Liver (tissue), 9 donors: Measurements from ENCODE around the gene TPK1. TPM values are rescaled to one million over a fixed set of nuclear protein-coding genes. Genes with fewer than 3 reads are reported as not detected.

ENCODE experiments used
- DNase-seq: peaks from one replicate; pipeline ENCODE4 v3.0.0-alpha.2; 2017; ENCODE audit warnings: low spot score
- H3K27ac ChIP-seq, 2 donors: one replicate each; pipeline ENCODE4 v1.7.0; 2013; ENCODE audit warnings: inconsistent platforms in 2 of 2, low read length in 2 of 2, control low read depth in 1 of 2, low read depth in 1 of 2, mild to moderate bottlenecking in 1 of 2
- H3K27me3 ChIP-seq, 4 donors: one replicate each; pipeline versions ENCODE4 v1.6.1 to v1.7.0; 2013; ENCODE audit warnings: low read length in 3 of 4, inconsistent platforms in 1 of 4, mild to moderate bottlenecking in 1 of 4, moderate library complexity in 1 of 4; ENCODE audit not compliant: control insufficient read depth in 4 of 4, insufficient read depth in 4 of 4
- H3K36me3 ChIP-seq, 4 donors: one replicate each; pipeline versions ENCODE4 v1.6.1 to v1.7.0; 2013; ENCODE audit warnings: low read length in 3 of 4, mild to moderate bottlenecking in 3 of 4, low read depth in 1 of 4, moderate library complexity in 1 of 4; ENCODE audit not compliant: control insufficient read depth in 4 of 4, insufficient read depth in 3 of 4
- H3K4me1 ChIP-seq, 4 donors: one replicate each; pipeline versions ENCODE4 v1.6.1 to v1.7.0; 2013; ENCODE audit warnings: low read length in 3 of 4, mild to moderate bottlenecking in 3 of 4, moderate library complexity in 1 of 4; ENCODE audit not compliant: control insufficient read depth in 4 of 4, insufficient read depth in 4 of 4
- H3K4me3 ChIP-seq, 3 donors: one replicate each; pipeline versions ENCODE4 v1.6.1 to v1.7.0; 2013; ENCODE audit warnings: low read length in 3 of 3, control low read depth in 1 of 3, low read depth in 1 of 3, mild to moderate bottlenecking in 1 of 3
- H3K9ac ChIP-seq, 2 donors: one replicate each; pipeline ENCODE4 v1.7.0; 2013; ENCODE audit warnings: low read length in 2 of 2, mild to moderate bottlenecking in 2 of 2, moderate library complexity in 2 of 2, control low read depth in 1 of 2, low read depth in 1 of 2
- H3K9me3 ChIP-seq, 4 donors: one replicate each; pipeline versions ENCODE4 v1.6.1 to v1.7.0; 2013; ENCODE audit warnings: low read length in 3 of 4; ENCODE audit not compliant: control insufficient read depth in 4 of 4
- EGR1 ChIP-seq, 2 donors: IDR thresholded peaks; 2 replicates each; pipeline ENCODE4 v1.6.1; 2016 to 2018; ENCODE audit warnings: antibody characterized with exemption in 2 of 2, low read depth in 2 of 2
- FOXA1 ChIP-seq: IDR thresholded peaks from 2 replicates; pipeline ENCODE4 v1.6.1; 2016; ENCODE audit warnings: antibody characterized with exemption
- FOXA2 ChIP-seq: IDR thresholded peaks from 2 replicates; pipeline ENCODE4 v1.6.1; 2016; ENCODE audit warnings: antibody characterized with exemption
- GABPA ChIP-seq, 2 donors: IDR thresholded peaks in 1 of 2; conservative IDR thresholded peaks in 1 of 2; 2 replicates each; pipeline ENCODE4 v1.6.1; 2016; ENCODE audit warnings: antibody characterized with exemption in 2 of 2, mild to moderate bottlenecking in 1 of 2, moderate library complexity in 1 of 2
- HNF4A ChIP-seq, 2 donors: conservative IDR thresholded peaks; 2 replicates each; pipeline ENCODE4 v1.6.1; 2016; ENCODE audit warnings: antibody characterized with exemption in 2 of 2, mild to moderate bottlenecking in 2 of 2
- HNF4G ChIP-seq: IDR thresholded peaks from 2 replicates; pipeline ENCODE4 v1.6.1; 2016; ENCODE audit warnings: antibody characterized with exemption
- JUND ChIP-seq, 2 donors: IDR thresholded peaks; 2 replicates each; pipeline ENCODE4 v1.6.1; 2016; ENCODE audit warnings: antibody characterized with exemption in 2 of 2
- NR2F2 ChIP-seq: IDR thresholded peaks from 2 replicates; pipeline ENCODE4 v1.6.1; 2016; ENCODE audit warnings: antibody characterized with exemption
- RAD21 ChIP-seq, 2 donors: IDR thresholded peaks; 2 replicates each; pipeline ENCODE4 v1.6.1; 2016; ENCODE audit warnings: antibody characterized with exemption in 2 of 2, mild to moderate bottlenecking in 2 of 2
- RXRA ChIP-seq, 2 donors: IDR thresholded peaks; 2 replicates each; pipeline ENCODE4 v1.6.1; 2017 to 2018; ENCODE audit warnings: antibody characterized with exemption in 2 of 2, mild to moderate bottlenecking in 1 of 2
- SP1 ChIP-seq: IDR thresholded peaks from 2 replicates; pipeline ENCODE4 v1.6.1; 2018; ENCODE audit warnings: antibody characterized with exemption, mild to moderate bottlenecking
- TAF1 ChIP-seq: conservative IDR thresholded peaks from 2 replicates; pipeline ENCODE4 v1.6.1; 2016; ENCODE audit warnings: antibody characterized with exemption, mild to moderate bottlenecking
- YY1 ChIP-seq: IDR thresholded peaks from 2 replicates; pipeline ENCODE4 v1.6.1; 2016; ENCODE audit warnings: antibody characterized with exemption, mild to moderate bottlenecking
- WGBS: extraction: QIAGEN DNeasy Blood & Tissue Kit; methylation state at CpG from one replicate; pipeline ENCODE4 v1.1.7; 2013; 5-methylcytosine and 5-hydroxymethylcytosine counted together
- polyA plus RNA-seq, 2 donors: library from polyadenylated mRNA; stranded (reverse) in 1 of 2; unstranded in 1 of 2; fragments of 200-250 nt in 1 of 2; fragments of >200 nt in 1 of 2; fragmentation: Nextera tagmentation in 1 of 2; extraction: Ambion mirVana in 1 of 2; gene quantifications; one replicate each; pipeline versions ENCODE4 v1.2.1 to v1.2.3, GENCODE V29; 2013 to 2015
- total RNA-seq, 2 donors: library from RNA; depleted of rRNA; stranded (reverse); fragments of >200 nt; gene quantifications; one replicate each; pipeline ENCODE4 v1.2.3, GENCODE V29; 2014
- TF ChIP-seq, protein P1 (sequence below): IDR thresholded peaks from 2 replicates; pipeline ENCODE4 v1.6.1; 2016; ENCODE audit warnings: antibody characterized with exemption
- TF ChIP-seq, protein P2 (sequence below): IDR thresholded peaks from 2 replicates; pipeline ENCODE4 v1.6.1; 2016; ENCODE audit warnings: antibody characterized with exemption
- TF ChIP-seq, protein P3 (sequence below): IDR thresholded peaks from 2 replicates; pipeline ENCODE4 v1.6.1; 2016; ENCODE audit warnings: antibody characterized with exemption
- TF ChIP-seq, protein P4 (sequence below): fragments of 150-350 bp; IDR thresholded peaks from 2 replicates; pipeline ENCODE4 v1.5.1; 2017; ENCODE audit warnings: improper control_type of control experiment, low read depth, low read length; ENCODE audit not compliant: missing input control
- TF ChIP-seq, protein P5 (sequence below): IDR thresholded peaks from 2 replicates; pipeline ENCODE4 v1.6.1; 2016; ENCODE audit warnings: antibody characterized with exemption, mild to moderate bottlenecking
- donor health status: healthy.
- donor health status: healthy.
- donor health status: healthy.
- donor health status: healthy.
- donor health status: healthy.

The TPK1 gene
- total and polyA plus RNA-seq, 4 donors = 2.2 to 7.5 (median 3.3) TPM

DNA sequence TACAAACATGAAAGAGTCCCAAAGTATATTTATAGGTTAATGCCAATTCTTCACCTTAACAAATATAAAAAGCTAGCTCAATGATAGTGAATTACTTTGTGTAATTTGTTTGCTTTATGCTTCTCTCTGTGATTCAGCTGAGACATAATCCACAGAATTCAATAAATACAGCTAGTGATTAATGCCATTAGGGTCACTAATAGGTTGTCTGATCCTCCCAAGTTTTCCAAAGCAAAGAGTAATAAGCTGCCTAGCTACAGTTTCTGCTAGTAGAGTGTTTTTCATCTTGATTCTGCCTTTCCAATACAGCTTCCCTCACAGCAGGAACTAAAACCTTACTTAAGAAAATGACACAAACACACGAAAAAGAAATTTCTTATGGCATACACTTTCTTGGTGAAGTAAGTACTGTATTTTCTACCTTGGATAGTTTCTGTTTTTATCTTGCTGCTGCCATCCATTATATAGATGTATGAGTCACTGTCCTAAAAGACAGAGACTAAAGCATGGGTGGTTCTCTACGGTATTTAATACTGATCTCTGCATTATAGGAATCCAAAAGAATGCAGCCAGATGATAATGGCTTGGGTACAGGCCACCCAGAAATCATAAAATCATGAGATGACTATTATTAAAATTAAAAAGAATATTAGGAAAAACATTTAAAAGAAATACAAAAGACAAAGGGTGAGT is 170.0 kb downstream of the TPK1 start:
- H3K27ac ChIP-seq = no peak overlapping the region
- H3K27me3 ChIP-seq = no peaks in the 10 kb centered on the region
- no peak overlapping the region for H3K4me3 ChIP-seq
- no peaks in the 10 kb centered on the region for H3K36me3 ChIP-seq
- TF ChIP-seq EGR1 (IDR thresholded peaks at IDR 0.05; ENCODE audit: low read depth in 2 of 2) (no peak), HNF4A (conservative IDR thresholded peaks at IDR 0.05) (no peak), JUND (IDR thresholded peaks at IDR 0.05) (no peak), FOXA1 (no peak), GABPA (IDR thresholded peaks at IDR 0.05 in 1 of 2, conservative IDR thresholded peaks at IDR 0.05 in 1 of 2) (no peak), FOXA2 (no peak), RXRA (IDR thresholded peaks at IDR 0.05) (no peak), NR2F2 (no peak), TAF1 (no peak), YY1 (no peak), RAD21 (IDR thresholded peaks at IDR 0.05) (no peak), HNF4G (no peak), SP1 (no peak)
- TF ChIP-seq, protein P1, sequence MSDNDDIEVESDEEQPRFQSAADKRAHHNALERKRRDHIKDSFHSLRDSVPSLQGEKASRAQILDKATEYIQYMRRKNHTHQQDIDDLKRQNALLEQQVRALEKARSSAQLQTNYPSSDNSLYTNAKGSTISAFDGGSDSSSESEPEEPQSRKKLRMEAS = no peak
- TF ChIP-seq, protein P2, sequence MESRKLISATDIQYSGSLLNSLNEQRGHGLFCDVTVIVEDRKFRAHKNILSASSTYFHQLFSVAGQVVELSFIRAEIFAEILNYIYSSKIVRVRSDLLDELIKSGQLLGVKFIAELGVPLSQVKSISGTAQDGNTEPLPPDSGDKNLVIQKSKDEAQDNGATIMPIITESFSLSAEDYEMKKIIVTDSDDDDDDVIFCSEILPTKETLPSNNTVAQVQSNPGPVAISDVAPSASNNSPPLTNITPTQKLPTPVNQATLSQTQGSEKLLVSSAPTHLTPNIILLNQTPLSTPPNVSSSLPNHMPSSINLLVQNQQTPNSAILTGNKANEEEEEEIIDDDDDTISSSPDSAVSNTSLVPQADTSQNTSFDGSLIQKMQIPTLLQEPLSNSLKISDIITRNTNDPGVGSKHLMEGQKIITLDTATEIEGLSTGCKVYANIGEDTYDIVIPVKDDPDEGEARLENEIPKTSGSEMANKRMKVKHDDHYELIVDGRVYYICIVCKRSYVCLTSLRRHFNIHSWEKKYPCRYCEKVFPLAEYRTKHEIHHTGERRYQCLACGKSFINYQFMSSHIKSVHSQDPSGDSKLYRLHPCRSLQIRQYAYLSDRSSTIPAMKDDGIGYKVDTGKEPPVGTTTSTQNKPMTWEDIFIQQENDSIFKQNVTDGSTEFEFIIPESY = no peak
- TF ChIP-seq, protein P3, sequence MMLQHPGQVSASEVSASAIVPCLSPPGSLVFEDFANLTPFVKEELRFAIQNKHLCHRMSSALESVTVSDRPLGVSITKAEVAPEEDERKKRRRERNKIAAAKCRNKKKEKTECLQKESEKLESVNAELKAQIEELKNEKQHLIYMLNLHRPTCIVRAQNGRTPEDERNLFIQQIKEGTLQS = no peak
- TF ChIP-seq, protein P4, sequence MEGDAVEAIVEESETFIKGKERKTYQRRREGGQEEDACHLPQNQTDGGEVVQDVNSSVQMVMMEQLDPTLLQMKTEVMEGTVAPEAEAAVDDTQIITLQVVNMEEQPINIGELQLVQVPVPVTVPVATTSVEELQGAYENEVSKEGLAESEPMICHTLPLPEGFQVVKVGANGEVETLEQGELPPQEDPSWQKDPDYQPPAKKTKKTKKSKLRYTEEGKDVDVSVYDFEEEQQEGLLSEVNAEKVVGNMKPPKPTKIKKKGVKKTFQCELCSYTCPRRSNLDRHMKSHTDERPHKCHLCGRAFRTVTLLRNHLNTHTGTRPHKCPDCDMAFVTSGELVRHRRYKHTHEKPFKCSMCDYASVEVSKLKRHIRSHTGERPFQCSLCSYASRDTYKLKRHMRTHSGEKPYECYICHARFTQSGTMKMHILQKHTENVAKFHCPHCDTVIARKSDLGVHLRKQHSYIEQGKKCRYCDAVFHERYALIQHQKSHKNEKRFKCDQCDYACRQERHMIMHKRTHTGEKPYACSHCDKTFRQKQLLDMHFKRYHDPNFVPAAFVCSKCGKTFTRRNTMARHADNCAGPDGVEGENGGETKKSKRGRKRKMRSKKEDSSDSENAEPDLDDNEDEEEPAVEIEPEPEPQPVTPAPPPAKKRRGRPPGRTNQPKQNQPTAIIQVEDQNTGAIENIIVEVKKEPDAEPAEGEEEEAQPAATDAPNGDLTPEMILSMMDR = no peak
- TF ChIP-seq, protein P5, sequence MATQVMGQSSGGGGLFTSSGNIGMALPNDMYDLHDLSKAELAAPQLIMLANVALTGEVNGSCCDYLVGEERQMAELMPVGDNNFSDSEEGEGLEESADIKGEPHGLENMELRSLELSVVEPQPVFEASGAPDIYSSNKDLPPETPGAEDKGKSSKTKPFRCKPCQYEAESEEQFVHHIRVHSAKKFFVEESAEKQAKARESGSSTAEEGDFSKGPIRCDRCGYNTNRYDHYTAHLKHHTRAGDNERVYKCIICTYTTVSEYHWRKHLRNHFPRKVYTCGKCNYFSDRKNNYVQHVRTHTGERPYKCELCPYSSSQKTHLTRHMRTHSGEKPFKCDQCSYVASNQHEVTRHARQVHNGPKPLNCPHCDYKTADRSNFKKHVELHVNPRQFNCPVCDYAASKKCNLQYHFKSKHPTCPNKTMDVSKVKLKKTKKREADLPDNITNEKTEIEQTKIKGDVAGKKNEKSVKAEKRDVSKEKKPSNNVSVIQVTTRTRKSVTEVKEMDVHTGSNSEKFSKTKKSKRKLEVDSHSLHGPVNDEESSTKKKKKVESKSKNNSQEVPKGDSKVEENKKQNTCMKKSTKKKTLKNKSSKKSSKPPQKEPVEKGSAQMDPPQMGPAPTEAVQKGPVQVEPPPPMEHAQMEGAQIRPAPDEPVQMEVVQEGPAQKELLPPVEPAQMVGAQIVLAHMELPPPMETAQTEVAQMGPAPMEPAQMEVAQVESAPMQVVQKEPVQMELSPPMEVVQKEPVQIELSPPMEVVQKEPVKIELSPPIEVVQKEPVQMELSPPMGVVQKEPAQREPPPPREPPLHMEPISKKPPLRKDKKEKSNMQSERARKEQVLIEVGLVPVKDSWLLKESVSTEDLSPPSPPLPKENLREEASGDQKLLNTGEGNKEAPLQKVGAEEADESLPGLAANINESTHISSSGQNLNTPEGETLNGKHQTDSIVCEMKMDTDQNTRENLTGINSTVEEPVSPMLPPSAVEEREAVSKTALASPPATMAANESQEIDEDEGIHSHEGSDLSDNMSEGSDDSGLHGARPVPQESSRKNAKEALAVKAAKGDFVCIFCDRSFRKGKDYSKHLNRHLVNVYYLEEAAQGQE = no peak
- DNase-seq = no peak
- H3K9ac ChIP-seq = no peak overlapping the region
- 78% methylated on average over 2 of the region's 2 CpGs for WGBS
- no peaks in the 10 kb centered on the region for H3K4me1 ChIP-seq
- H3K9me3 ChIP-seq = no peaks in the 10 kb centered on the region
